Activated T-helper 1 cell treated with anti-CD3 and anti-CD28 coated beads, Interleukin-2, amount 50 U/mL, for 16 hours (primary cell): Measurements from ENCODE around the gene CD22.

Experiments
- DNase-seq, 2 donors: peaks; one replicate each; pipeline ENCODE4 v3.0.0-alpha.2; 2020; ENCODE audit warnings: low read depth in 1 of 2, low spot score in 1 of 2

Gene CD22

DNA sequence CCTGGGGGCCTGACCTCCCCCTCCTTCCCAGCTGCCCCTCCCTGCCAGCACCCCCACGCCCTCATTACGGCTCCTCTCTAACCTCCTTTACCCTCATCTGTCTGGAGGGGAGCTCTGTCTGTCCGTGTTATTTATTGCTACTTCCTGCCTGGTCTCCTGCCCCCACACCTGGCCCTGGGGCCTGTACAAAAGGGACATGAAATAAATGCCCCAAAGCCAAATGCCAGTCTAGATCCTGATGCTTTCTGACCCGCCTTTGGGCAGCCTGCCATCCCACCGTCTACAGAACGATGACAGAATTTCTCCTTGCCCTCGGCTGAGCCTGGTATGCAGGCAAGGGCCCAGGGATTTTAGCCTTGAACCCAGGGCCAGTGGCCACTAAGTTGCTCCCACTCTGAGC, 15.4 kb upstream of the CD22 start:
- DNase-seq, result no peak

DNA sequence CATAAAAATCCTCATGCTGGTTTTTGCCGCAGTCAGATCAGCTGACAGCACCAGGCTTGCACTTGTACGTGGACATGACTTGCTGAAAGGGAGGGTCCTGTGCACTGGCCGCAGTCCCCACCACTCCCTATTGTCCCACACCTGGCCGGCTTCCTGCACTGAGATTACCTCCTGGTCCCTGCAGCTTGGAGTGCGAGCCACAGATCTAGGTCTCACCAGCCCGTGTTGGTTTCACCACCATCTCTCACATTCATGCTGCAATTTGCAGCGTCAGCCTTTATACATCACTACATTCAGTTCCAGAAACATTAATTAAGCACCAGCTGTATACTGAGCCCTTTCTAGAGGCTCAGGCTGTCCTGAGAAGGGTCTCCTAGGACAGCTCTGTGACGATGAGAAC, 15.0 kb upstream of the CD22 start:
- DNase-seq, result no peak

DNA sequence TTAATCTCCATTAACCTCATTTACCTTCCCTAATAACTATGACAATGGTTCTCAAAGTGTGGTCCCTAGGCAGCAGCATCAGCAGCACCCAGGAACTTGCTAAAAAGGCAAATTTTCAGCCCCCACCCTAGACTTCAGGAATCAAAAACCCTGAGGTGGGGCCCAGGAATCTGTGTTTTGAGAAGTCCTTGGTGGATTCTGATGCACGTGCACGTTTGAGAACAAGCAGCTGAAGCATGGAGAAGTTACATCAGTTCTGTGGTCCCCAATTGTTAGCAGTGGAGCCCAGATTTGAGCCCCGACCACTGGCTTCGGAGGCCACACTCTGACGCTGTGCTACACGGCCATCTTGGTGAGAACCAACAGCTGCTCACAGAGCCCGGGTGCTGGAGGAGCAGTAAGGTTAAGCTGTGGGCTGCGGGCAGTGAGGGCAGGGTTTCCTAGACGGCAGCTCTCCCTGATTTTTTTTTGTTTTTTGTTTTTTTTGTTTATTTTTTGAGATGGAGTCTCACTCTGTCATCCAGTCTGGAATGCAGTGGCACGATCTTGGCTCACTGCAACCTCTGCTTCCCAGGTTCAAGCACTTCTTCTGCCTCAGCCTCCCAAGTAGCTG, 14.0 kb upstream of the CD22 start:
- DNase-seq, result no peak

DNA sequence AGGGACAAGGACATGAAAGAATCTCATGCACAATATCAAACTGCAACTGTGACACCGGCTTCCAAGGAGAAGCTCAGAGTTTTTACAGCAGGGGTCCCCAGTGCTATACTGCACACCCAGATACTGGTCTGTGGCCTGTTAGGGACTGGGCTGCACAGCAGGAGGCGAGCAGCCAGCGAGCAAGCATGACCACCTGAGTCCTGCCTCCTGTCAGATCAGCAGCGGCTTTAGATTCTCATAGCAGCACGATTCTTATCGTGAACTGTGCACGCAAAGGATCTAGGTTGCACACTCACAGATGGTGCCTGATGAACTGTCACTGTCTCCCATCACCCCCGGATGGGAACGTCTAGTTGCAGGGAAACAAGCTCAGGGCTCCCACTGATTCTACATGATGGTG, 13.1 kb upstream of the CD22 start:
- DNase-seq, result no peak

DNA sequence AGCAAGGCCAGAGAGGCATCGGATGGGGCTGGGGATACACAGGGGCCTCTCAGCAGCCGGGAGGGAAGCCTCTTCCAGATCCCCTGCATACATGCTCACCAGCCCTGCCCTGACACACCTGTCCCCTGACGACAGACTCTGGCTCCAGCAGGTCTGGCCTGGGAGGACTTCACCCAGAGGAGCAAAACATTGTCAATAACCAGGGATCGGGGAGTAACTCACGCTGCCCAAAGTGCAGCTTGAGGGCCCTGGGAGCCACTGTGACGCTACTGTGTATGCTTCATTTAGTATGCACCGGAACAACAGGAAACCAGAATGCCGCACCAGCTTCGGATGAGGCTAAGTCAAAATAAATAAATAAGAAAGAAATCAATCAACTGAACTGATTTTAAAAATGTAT, 12.4 kb upstream of the CD22 start:
- no peak for DNase-seq

DNA sequence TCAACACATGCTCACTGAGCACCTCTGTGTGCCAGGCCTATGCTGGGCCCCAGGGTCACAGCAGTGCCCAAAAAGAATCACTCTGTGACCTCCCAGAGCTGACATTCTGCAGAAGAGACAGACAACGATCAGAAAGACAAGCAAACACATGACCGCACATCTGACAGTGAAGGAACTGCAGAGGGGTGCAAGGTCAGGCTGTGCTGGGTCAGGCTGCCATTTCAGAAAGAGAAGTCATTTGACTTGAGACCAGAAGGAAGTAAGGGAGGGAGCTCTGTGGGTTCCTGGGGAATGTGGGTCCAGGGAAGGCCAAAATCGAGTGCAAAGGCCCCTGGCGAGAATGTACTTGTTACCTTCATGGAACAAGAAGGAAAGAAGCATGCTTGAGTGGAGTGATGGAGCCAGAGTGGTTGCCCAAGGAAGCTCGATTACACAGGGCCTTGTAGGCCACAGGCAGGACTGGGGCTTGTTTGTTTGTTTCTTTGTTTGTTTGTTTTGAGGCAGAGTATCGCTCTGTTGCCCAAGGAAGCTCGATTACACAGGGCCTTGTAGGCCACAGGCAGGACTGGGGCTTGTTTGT, 11.4 kb upstream of the CD22 start:
- DNase-seq, result no peak

DNA sequence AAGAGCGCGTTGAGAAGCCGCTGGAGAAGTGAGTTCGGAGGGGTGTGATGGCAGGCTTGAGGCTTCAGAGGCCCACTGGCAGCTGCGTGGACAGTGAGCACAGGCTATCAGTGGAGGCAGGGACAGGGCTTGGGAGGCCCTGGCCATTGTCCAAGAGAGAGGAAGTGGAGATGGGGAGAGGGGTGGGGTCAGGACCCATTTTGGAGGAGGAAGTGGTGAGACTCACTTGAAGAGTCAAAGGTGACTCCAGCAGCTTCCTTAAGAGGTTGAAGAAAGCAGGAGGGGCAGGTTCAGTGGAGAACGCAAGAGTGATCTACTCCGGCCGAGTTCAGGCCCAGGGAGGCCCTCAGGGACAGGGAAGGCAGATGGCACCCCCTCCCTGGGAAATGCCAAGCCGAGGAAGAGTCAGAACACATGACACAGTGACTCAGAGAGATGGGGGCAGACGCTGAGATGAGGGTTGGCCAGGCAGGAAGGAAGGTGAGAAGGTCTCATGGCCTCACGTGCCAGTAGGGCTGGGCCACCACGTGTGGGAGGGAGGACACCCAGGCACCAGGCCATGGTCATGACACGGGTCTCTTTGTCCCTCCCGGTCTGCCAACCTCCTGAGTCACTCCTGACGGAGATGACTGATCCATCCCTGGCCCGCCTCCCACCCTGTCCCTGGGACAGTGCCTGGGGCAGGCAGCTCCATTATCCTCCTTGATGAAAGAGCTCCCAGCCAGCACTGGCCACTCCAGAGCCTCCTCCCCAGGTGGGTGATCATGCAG, 10.1 kb upstream of the CD22 start:
- DNase-seq, result no peak

DNA sequence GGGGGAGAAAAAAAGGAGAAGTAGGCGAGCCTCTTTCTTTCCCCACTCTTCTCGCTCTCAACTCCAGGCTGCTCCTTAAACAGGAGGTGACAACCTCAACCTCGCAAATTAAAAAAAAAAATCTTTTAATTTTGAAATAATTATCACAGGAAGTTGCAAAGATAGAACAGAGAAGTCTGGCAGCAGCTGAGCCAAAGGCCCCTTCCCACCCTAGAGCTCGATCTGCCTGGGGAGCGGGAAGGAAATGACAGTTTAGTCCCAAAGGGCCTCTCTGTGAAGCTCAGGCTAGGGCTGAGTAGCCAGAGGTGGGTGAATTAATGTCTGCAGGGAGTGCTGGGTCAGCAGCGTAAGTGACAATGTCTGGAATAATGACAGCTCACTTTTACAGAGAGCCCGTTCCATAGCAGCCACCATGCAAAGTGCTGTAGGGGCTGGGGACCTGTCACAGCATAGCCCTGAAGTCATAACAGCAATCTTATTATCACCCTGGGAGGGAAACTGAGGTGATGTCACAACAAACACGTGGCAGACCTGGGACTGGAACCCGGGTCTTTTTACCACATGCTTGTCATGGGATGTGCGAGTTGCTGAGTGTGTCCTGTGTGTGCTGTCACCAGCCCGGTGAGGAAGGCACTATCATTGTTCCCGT, 8.8 kb upstream of the CD22 start:
- DNase-seq, result no peak

DNA sequence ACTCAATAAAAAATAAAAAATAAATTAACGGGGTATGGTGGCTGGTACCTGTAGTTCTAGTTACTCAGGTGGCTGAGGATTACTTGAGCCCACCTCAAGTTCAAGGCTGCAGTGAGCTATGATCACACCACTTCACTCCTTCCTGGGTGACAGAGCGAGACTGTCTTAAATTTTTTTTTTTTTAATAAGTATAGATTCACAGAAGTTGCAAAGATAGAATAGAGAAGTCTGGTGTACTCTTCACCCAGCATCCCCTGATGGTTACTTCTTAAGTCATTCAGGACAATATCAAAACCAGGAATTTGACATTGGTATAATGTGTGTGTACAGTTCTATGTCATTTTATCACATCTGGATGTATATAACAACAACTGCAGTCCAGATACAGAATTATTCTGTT, 7.7 kb upstream of the CD22 start:
- DNase-seq, result no peak

DNA sequence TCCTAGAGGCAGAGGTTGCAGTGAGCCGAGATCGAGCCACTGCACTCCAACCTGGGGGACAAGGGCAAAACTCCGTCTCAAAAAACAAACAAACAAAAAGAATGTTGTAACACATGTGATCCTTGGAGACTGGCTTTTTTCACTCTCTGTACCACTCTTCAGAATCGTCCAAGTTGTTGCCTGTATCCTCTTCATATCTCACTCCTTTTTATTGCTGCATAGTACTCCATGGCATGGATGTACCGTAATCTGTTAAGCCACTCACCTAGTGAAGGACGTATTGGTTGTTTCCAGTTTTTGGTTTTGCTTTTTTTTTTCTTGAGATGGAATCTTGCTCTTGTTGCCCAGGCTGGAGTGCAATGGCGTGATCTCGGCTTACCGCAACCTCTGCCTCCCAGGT, 7.0 kb upstream of the CD22 start:
- DNase-seq, result no peak

DNA sequence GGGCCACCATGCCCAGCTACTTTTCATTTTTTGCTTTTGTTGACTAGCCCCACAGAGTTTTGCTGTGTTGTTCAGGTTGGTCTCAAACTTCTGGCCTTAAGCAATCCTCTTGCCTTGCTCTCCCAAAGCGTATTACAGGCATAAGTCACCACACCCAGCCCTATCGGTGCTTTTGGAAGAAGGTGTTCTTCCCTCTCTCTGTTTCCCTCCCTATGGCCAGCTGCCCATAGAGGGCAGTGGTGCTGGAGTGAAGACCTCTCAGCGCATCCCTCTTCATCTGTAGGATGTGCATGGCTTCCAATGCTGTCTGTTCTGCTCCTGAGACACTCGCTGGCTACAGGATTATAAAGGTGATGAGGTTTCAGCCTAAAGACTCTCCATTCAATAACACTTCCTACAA, 1.3 kb upstream of the CD22 start:
- no peak for DNase-seq

DNA sequence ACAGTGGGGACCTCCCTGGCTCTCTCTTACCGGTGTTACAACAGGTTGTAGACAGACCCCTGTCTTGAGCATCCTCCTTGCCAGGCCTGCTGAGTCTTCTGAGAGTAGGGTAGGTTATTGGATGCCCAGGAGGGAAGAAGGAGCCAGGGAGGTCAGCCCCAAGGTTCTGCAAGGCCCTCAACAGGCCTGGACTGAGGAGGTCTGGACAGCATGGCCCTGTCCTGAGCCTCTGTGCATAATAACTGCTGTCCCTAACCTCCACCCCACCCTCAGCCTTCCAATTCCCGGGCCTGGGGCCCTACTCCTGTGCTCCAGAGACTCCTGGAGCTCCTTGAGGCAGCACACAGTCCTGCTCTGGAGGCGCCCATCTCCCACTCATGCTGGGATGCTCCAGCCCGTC, 336 bp downstream of the CD22 start:
- no peak for DNase-seq

DNA sequence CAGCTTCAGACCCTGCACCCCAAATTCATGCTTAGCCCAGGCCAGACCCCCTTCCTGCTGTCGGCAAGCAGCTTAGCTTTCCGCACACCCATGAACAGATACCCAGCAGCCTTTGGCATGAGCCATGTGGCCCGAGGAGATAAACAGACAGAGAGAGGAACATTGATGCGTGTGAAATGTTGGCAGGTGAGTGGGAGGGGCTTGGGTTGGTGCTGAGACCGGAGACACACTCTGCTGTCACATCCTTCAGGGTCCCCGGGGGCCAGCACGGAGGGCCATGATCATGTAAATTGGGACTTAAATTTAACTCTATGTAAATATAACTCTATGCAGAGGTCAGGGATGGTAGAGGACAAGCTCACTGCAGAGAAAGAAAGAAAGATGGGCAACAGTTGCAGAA, 1.5 kb downstream of the CD22 start:
- DNase-seq, result no peak

DNA sequence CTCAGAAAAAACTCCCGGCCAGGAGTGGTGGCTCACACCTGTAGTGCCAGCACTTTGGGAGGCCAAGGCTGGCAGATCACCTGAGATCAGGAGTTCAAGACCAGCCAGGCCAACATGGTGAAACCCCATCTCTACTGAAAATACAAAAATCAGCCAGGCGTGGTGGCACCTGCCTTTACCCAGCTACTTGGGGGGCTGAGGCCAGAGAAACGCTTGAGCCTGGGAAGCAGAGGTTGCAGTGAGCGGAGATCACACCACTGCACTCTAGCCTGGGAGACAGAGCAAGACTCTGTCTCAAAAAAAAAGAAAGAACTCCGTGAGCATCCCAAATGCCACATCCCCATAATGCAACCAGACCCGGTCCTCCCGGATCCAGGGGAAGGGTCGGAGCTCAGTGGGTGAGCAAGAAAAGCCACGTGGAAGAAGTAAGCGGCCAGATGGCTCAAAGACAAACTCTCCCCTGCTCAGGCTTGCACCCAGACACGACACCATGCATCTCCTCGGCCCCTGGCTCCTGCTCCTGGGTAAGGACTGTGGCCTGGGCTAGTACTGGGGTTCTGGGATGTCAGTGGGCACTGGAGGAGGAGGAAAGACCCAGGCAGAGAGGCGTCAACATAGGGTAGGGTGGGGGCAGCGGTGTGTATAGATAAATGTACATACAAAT, 2.7 kb downstream of the CD22 start:
- DNase-seq, result no peak

DNA sequence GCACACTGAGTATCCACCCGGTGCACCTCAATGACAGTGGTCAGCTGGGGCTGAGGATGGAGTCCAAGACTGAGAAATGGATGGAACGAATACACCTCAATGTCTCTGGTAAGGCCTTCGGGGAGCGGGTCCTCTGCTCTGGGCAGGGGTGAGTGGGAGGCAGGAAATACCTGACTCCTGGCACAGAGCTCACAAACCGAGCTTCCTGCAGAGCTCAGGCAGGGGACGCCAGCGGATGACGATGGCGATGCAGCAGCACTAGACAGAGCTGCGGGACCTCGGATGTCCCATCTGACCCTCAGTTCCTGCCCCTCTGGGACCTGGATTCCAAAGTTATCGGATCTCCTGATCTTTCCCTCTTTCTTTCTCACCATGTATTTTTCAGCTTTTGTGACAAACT, 3.8 kb downstream of the CD22 start:
- no peak for DNase-seq

DNA sequence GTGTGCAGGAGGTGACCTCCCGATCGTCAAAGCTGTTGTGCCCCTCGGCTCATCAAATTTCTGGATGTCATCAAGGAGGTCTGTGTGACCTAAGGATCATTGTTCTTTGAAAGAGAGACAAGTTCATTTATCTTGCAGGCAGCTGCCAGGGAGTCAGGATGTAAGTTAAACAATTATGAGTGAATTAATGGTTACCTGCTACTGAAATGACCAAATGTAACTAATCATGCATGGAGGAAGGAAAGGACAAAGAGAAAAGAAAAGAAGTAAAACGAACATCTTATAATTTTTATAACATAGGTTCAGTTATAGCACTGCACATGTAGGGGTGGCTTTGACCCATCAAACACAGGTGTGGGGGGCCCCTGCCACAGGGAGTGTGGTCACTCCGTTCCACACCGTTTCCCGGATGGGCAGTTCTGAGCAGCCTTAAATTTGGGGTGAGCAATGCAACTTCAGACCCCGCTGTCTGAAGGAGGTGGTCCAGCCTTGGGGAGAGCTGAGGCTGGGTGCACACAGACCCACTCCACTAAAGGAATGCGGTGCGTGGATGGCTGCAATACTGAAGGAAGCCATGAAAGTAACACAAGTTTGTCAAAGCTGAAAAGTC, 5.3 kb downstream of the CD22 start:
- no peak for DNase-seq

DNA sequence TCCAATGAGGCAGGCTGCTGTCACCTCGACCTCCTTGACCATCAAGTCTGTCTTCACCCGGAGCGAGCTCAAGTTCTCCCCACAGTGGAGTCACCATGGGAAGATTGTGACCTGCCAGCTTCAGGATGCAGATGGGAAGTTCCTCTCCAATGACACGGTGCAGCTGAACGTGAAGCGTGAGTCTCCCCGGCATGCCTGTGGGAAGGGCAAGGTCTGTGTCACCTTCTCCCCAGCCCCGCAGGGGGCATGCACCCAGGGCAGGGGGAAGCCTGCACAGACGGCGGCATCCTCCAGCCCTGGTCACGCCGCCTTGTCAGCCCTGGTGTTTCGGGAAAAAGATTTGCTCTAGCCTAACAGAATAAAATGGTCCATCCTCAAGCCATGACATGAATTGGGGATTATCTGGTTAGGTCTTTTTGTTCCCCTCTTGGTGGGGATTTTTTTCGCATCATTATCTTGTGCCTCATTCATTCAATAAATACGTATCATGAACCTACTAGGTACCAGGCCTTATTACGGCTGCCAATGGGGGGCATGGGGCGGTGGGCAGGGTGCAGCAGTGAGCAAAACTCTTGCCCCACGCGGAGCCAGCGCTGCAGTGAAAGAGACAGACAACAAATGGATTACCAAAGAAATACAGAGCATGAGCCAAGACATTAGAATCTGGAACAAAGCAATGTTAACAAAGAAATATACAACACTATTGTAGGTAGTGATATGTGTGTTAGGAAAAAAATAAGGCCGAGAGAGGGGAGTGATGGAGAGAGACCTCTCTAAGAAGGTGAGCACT, 7.4 kb downstream of the CD22 start:
- no peak for DNase-seq

DNA sequence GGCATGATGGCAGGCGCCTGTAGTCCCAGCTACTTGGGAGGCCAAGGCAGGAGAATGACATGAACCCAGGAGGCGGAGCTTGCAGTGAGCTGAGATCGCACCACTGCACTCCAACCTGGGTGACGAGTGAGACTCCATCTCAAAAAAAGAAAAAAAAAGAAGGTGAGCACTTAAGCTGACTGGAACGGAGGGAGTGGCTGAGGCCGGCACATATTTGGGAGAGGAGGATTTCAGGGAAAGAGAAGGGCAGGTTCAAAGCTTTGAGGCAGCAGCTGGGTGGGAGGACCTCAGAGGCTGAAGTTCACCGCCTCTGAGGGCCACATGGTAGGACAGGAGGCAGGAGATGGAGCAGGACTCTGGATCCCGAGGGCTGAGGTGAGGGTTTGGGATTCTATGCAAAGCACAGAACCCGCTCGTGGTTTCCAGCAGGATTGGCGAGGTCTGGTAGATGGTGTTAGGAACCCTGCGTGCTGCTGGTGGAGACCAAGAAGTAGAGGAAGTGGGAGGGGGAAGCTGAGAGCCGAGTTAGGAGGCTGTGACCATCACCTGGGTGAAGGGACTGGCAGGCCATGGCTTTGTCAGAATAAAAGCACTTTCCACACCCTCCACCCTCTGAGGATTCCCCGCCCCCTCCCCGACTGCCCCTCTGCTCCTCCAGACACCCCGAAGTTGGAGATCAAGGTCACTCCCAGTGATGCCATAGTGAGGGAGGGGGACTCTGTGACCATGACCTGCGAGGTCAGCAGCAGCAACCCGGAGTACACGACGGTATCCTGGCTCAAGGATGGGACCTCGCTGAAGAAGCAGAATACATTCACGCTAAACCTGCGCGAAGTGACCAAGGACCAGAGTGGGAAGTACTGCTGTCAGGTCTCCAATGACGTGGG, 8.4 kb downstream of the CD22 start:
- no peak for DNase-seq

DNA sequence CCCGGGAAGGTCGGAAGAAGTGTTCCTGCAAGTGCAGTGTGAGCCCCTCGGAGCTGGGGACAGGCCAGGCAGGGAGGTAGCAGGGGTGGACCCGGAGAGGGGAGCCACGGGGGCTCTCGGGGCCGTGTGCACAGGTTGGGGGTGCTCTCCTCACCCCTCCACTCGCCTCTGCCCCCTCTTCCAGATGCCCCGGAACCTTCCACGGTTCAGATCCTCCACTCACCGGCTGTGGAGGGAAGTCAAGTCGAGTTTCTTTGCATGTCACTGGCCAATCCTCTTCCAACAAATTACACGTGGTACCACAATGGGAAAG, 9.0 kb downstream of the CD22 start:
- DNase-seq, result no peak

DNA sequence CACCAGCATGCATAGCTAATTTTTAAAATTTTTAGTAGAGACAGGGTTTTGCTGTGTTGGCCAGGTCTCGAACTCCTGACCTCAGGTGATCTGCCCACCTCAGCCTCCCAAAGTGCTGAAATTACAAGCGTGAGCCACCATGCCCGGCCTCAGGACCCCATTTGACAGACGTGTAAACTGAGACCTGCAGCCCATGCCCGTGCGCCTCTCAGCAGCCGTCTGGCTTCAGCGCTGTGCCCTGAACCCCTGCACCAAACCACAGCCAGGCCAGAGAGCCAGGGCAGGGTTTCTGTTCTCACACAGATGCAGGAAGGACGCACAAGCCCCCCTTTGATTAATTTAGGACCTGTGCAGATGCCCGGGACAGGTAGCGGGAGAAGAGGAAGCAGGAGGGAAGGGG, 11.4 kb downstream of the CD22 start:
- DNase-seq, result no peak
